ENCODE data around the gene GRSF1. TPM values are rescaled to one million over a fixed set of nuclear protein-coding genes. Genes with fewer than 3 reads are reported as not detected.

Gene GRSF1
- polyA plus RNA-seq, 1 of the 3 experiments (the other 2 are of a cell fraction), result 44.2 TPM

- TF ChIP-seq ZBTB33 (IDR thresholded peaks at IDR 0.05; ENCODE audit: borderline replicate concordance, low read depth), result no peak
- no peak for TF ChIP-seq IRF3 (IDR thresholded peaks at IDR 0.05; ENCODE audit: low read depth, low read length)
- no peak for TF ChIP-seq SIN3A (IDR thresholded peaks at IDR 0.05; ENCODE audit: borderline replicate concordance, low read depth, low read length)
- no peak for TF ChIP-seq FOSL2 (IDR thresholded peaks at IDR 0.05; ENCODE audit: borderline replicate concordance, low read depth)
- TF ChIP-seq JUND (IDR thresholded peaks at IDR 0.05), result no peak
- no peak for TF ChIP-seq USF2 (IDR thresholded peaks at IDR 0.05; ENCODE audit: borderline replicate concordance, low read depth, low read length)
These were observed 29.1 kb upstream of the GRSF1 start (continued) for GRCh38 chr4:70868778-70869177.

GRCh38 chr4:70863099-70863790 lies 23.6 kb upstream of the GRSF1 start:
- H3K4me3 ChIP-seq (ENCODE audit: low read depth in 2 of 2, low read length in 1 of 2), result no peak overlapping the region

More at GRCh38 chr4:70863099-70863790, 23.6 kb upstream of the GRSF1 start:
- H2AFZ ChIP-seq (ENCODE audit: low read depth), result no peak overlapping the region
- H3K36me3 ChIP-seq (replicated peaks in 1 of 2; ENCODE audit: control insufficient read depth in 1 of 2, insufficient read depth in 2 of 2, low read length in 1 of 2), result no peaks in the 10 kb centered on the region
- H3K4me2 ChIP-seq, result no peak overlapping the region
- no peaks in the 10 kb centered on the region for H3F3A ChIP-seq (replicated peaks; ENCODE audit: insufficient read depth)
- no peak for TF ChIP-seq PBX3 (IDR thresholded peaks at IDR 0.05)
- TF ChIP-seq USF1 (IDR thresholded peaks at IDR 0.05; ENCODE audit: borderline replicate concordance, low read depth), result no peak
- TF ChIP-seq MEF2A (IDR thresholded peaks at IDR 0.05; ENCODE audit: borderline replicate concordance, low read depth), result no peak
- TF ChIP-seq JUND (IDR thresholded peaks at IDR 0.05), result no peak
- no peak for TF ChIP-seq RCOR1 (IDR thresholded peaks at IDR 0.05; ENCODE audit: low read length)
- TF ChIP-seq FOXM1 (IDR thresholded peaks at IDR 0.05; ENCODE audit: low read depth), result no peak
- TF ChIP-seq ELF1 (IDR thresholded peaks at IDR 0.05), result no peak
- no peak for TF ChIP-seq TAF1 (IDR thresholded peaks at IDR 0.05; ENCODE audit: borderline replicate concordance, low read depth, low read length)
- no peaks in the 10 kb centered on the region for H3K4me1 ChIP-seq (ENCODE audit: control insufficient read depth in 1 of 2, insufficient read depth in 2 of 2, low read depth in 1 of 2, low read length in 1 of 2)
- H3K9me3 ChIP-seq, result no peaks in the 10 kb centered on the region
- H3K79me2 ChIP-seq (ENCODE audit: insufficient read depth), result no peaks in the 10 kb centered on the region
- DNase-seq, result no peak
- no peaks in the 10 kb centered on the region for H3K9me2 ChIP-seq
- ChIA-PET POLR2A (no interaction called here), CTCF (no interaction called here)
- H3K27me3 ChIP-seq (ENCODE audit: insufficient read depth), result no peaks in the 10 kb centered on the region
- H4K20me1 ChIP-seq (ENCODE audit: insufficient read depth), result no peaks in the 10 kb centered on the region
- no peak overlapping the region for H3K9ac ChIP-seq
- no peak overlapping the region for H3K27ac ChIP-seq (ENCODE audit: low read depth in 2 of 2, low read length in 1 of 2)
- WGBS (ENCODE audit: low lambda C conversion rate), result 60% methylated on average over 6 of the region's 6 CpGs

Data from SK-N-SH (cell line).